Gastroesophageal sphincter (tissue), 4 donors: Measurements from ENCODE around the gene SRPK2. TPM values are rescaled to one million over a fixed set of nuclear protein-coding genes. Genes with fewer than 3 reads are reported as not detected.

Experiments
- ATAC-seq: fragments of 150-250 bp; one replicate; pipeline ENCODE4 v1.9.1; 2016; ENCODE audit warnings: mild to moderate bottlenecking, moderate library complexity
- H3K27ac ChIP-seq, 4 donors: fragments of 200-600 bp; sonication (generic) in 3 of 4; 1 replicate in 3 of 4; 2 replicates in 1 of 4; pipeline ENCODE4 v1.5.1; 2016 to 2019
- H3K27me3 ChIP-seq: fragments of 200-600 bp; sonication (generic); one replicate; pipeline ENCODE4 v1.5.1; 2019
- H3K36me3 ChIP-seq, 2 donors: fragments of 200-600 bp; sonication (generic); one replicate each; pipeline ENCODE4 v1.5.1; 2019; ENCODE audit warnings: control low read depth in 1 of 2
- H3K4me1 ChIP-seq, 3 donors: fragments of 200-600 bp; sonication (generic); 1 replicate in 2 of 3; 2 replicates in 1 of 3; pipeline ENCODE4 v1.5.1; 2016 to 2019; ENCODE audit warnings: control low read depth in 2 of 3
- H3K4me3 ChIP-seq, 2 donors: fragments of 200-600 bp; sonication (generic); one replicate each; pipeline ENCODE4 v1.5.1; 2019; ENCODE audit warnings: mild to moderate bottlenecking in 1 of 2, moderate library complexity in 1 of 2
- H3K9me3 ChIP-seq, 3 donors: fragments of 200-600 bp; sonication (generic); one replicate each; pipeline ENCODE4 v1.5.1; 2017 to 2019; ENCODE audit warnings: control low read depth in 2 of 3
- EP300 ChIP-seq: sonication (generic); formaldehyde crosslinking; IDR thresholded peaks from one replicate; pipeline ENCODE4 v1.6.1; 2017; ENCODE audit warnings: antibody characterized with exemption, mild to moderate bottlenecking
- POLR2A ChIP-seq, 2 donors: fragments of 450-650 bp; IDR thresholded peaks; one replicate each; pipeline ENCODE4 v1.6.1; 2017; ENCODE audit warnings: antibody characterized with exemption in 2 of 2, mild to moderate bottlenecking in 2 of 2, moderate library complexity in 1 of 2
- POLR2AphosphoS5 ChIP-seq: sonication (generic); formaldehyde crosslinking; IDR thresholded peaks from one replicate; pipeline ENCODE4 v1.6.1; 2017; ENCODE audit warnings: antibody characterized with exemption
- WGBS, 2 donors: methylation state at CpG; one replicate each; pipeline ENCODE4 v1.1.5; 2018; ENCODE audit warnings: low coverage in 1 of 2; 5-methylcytosine and 5-hydroxymethylcytosine counted together
- total RNA-seq, 4 donors: library from RNA; depleted of rRNA; stranded (reverse); fragments of >200 nt; gene quantifications; one replicate each; pipeline ENCODE4 v1.1.0, GENCODE V29; 2016
- TF ChIP-seq, protein P1 (sequence below), 4 experiments: fragments of 200-600 bp in 2 of 4; fragments of 450-650 bp in 2 of 4; sonication (generic) in 1 of 4; IDR thresholded peaks; one replicate each; pipeline ENCODE4 v1.5.1; 2017 to 2019; ENCODE audit warnings: antibody characterized with exemption in 4 of 4, mild to moderate bottlenecking in 2 of 4, moderate library complexity in 2 of 4

Gene SRPK2
- total RNA-seq, 4 donors from 2014 or later: 41.7 to 47.9 (median 43.8) TPM

DNA sequence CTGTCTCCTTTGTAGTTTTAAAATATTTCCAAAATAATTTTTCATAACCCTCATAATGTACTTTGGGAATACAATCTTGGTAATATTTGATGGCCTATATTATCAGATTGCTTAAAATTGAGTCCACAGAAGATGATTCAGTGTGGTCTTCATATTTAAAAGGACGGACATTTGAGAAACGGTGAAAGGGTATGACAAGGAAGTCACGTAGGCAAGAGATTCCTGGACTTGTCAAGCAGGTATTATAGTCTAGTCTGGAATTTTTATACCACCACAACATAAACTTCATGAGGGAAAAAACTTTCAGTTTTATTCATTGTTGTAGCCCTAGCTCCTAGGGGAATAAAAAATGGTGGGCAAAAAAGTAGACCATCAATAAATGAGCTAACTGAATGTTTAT lies 292.4 kb downstream of the SRPK2 start:
- Histone ChIP-seq H3K9me3 (no peaks in the 10 kb centered on the region), H3K27me3 (no peaks in the 10 kb centered on the region), H3K27ac (no peak overlapping the region), H3K4me1 (peaks cover 0 to 42% (median 0%) of the 10 kb centered on the region in 3 donors), H3K36me3 (peaks cover 0 to 51% of the 10 kb centered on the region in 2 donors), H3K4me3 (no peak overlapping the region)
- no peak for ATAC-seq
- 83 to 91% methylated on average over 3 of the region's 3 CpGs for WGBS, 2 donors
- no peak for TF ChIP-seq EP300

DNA sequence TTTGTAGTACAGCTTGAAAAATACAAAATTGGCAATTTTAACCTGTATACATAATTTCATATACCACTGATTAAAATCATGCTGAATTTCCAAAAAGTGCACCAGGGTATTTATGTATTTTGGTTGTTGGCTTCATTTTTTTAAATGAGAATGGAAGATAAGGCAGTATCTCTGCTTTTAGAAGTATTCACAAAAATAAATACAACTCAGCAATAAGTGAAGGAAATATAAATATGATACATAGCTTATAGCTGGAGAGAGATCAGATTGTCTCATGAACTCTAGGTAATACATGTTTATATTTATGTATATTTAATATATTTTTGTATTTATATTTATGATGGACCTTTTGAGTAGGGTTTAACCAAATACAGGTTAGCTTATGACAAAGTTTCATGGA lies 293.8 kb downstream of the SRPK2 start:
- no peak overlapping the region for H3K27ac ChIP-seq
- TF ChIP-seq EP300 (no peak), POLR2A (IDR thresholded peaks at IDR 0.05) (no peak), POLR2AphosphoS5 (no peak)
- TF ChIP-seq, protein P1, sequence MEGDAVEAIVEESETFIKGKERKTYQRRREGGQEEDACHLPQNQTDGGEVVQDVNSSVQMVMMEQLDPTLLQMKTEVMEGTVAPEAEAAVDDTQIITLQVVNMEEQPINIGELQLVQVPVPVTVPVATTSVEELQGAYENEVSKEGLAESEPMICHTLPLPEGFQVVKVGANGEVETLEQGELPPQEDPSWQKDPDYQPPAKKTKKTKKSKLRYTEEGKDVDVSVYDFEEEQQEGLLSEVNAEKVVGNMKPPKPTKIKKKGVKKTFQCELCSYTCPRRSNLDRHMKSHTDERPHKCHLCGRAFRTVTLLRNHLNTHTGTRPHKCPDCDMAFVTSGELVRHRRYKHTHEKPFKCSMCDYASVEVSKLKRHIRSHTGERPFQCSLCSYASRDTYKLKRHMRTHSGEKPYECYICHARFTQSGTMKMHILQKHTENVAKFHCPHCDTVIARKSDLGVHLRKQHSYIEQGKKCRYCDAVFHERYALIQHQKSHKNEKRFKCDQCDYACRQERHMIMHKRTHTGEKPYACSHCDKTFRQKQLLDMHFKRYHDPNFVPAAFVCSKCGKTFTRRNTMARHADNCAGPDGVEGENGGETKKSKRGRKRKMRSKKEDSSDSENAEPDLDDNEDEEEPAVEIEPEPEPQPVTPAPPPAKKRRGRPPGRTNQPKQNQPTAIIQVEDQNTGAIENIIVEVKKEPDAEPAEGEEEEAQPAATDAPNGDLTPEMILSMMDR (IDR thresholded peaks at IDR 0.05): no peak
- no peak overlapping the region for H3K4me3 ChIP-seq
- H3K27me3 ChIP-seq: no peaks in the 10 kb centered on the region
- H3K36me3 ChIP-seq: peaks cover 0 to 65% of the 10 kb centered on the region in 2 donors
- H3K4me1 ChIP-seq: peaks cover 0 to 41% (median 0%) of the 10 kb centered on the region in 3 donors
- no peaks in the 10 kb centered on the region for H3K9me3 ChIP-seq
- no peak for ATAC-seq

DNA sequence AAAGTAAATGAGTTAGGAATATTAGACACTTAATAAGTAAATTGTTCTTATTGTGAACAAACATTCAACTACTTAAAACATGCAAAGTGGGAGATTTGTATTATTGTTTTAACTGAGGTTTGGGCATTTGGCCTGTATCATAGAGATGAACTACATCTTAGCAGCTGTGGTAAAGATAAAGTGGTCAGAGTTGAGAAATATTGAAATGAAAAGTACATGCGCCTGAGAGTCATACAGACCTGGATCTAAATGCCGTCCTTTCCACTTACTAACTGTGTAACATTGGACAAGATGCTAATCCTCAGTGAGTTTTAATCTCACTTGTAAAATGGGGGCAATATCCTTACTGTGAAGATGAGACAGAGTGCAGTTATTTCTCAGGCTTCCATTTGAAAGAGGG lies 300.3 kb downstream of the SRPK2 start:
- H3K4me1 ChIP-seq: peaks cover 0 to 16% (median 0%) of the 10 kb centered on the region in 3 donors
- H3K27me3 ChIP-seq: no peaks in the 10 kb centered on the region
- no peak for ATAC-seq
- TF ChIP-seq EP300: no peak
- no peak for TF ChIP-seq POLR2AphosphoS5
- TF ChIP-seq POLR2A (IDR thresholded peaks at IDR 0.05): no peak
- TF ChIP-seq, protein P1 (IDR thresholded peaks at IDR 0.05): no peak
- H3K4me3 ChIP-seq: no peak overlapping the region
- H3K36me3 ChIP-seq: peaks cover 0 to 91% of the 10 kb centered on the region in 2 donors
- no peak overlapping the region for H3K27ac ChIP-seq
- H3K9me3 ChIP-seq: no peaks in the 10 kb centered on the region
- 83 to 87% methylated on average over 2 of the region's 2 CpGs for WGBS, 2 donors

DNA sequence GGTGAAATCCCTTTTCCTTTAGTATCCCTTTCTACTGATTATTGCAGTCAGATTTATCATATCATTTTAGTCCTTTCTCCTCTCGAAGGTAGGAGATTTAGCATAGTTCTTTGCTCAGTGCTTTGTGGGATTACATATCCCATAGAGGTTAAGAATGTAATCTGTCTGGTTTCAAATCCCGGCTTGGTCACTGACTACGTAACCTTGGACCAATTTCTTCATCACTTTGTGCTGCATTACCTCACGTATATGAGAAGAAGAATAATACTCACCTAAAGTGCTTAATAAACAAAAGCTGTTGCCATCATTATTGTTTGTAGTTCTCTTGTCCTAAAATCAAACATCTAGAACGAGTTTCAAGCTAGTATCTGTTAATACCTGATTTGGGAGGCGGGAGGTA lies 300.7 kb downstream of the SRPK2 start:
- peaks cover 0 to 16% (median 0%) of the 10 kb centered on the region in 3 donors for H3K4me1 ChIP-seq

DNA sequence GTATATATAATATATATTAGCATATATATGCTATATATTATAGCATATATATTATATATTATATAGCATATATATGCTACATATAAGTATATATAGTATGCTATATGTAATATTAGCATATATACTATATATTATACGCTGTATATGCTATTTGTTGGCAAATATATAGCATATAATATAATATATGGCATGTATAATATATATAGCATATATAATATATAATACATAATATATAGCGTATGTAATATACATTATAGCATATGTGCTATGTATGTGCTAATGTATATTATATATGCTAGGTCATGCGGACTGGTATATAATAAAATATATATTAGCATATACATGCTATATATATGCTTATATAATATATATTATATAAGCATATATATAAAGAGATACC lies 301.9 kb downstream of the SRPK2 start:
- WGBS, 2 donors: 87 to 97% methylated on average over 2 to 3 of the region's 3 CpGs
- H3K27ac ChIP-seq: no peak overlapping the region
- ATAC-seq: no peak
- peaks cover 0 to 91% of the 10 kb centered on the region in 2 donors for H3K36me3 ChIP-seq
- no peaks in the 10 kb centered on the region for H3K27me3 ChIP-seq
- TF ChIP-seq POLR2A (IDR thresholded peaks at IDR 0.05): no peak
- TF ChIP-seq POLR2AphosphoS5: no peak
- TF ChIP-seq, protein P1 (IDR thresholded peaks at IDR 0.05): no peak
- TF ChIP-seq EP300: no peak
- H3K4me3 ChIP-seq: no peak overlapping the region
- peaks cover 0 to 16% (median 0%) of the 10 kb centered on the region in 3 donors for H3K4me1 ChIP-seq
- H3K9me3 ChIP-seq: no peaks in the 10 kb centered on the region

More for the DNA sequence above, 300.7 kb downstream of the SRPK2 start:
- ATAC-seq: no peak
- no peaks in the 10 kb centered on the region for H3K9me3 ChIP-seq
- TF ChIP-seq, protein P1 (IDR thresholded peaks at IDR 0.05): no peak
- TF ChIP-seq EP300: no peak
- TF ChIP-seq POLR2A (IDR thresholded peaks at IDR 0.05): no peak
- TF ChIP-seq POLR2AphosphoS5: no peak
- H3K4me3 ChIP-seq: no peak overlapping the region
- WGBS, 2 donors: 78 to 88% methylated on average over 6 of the region's 6 CpGs
- H3K27me3 ChIP-seq: no peaks in the 10 kb centered on the region
- no peak overlapping the region for H3K27ac ChIP-seq
- peaks cover 0 to 91% of the 10 kb centered on the region in 2 donors for H3K36me3 ChIP-seq
